ENCODE results near the gene RNU4-1. TPM values are rescaled to one million over a fixed set of nuclear protein-coding genes. Genes with fewer than 3 reads are reported as not detected.

The RNU4-1 gene
- total and polyA plus RNA-seq, 10 donors, result under 0.01 to 7,358 (median 2,736) TPM; not detected in 4

- no peaks in the 10 kb centered on the region for H3K9me3 ChIP-seq
- H3K27ac ChIP-seq, result peak overlapping the region; percentile 27 to 97 (median 94)
- 55 to 70% (median 58%) methylated on average over 10 of the region's 10 CpGs for WGBS, 5 donors
- peak in 1 of 3 donors; percentile 59 for TF ChIP-seq POLR2AphosphoS5 (IDR thresholded peaks at IDR 0.05)
- no peak for TF ChIP-seq POLR2A (IDR thresholded peaks at IDR 0.05)
- no peak for TF ChIP-seq CTCF (IDR thresholded peaks at IDR 0.05 in 8 of 11, conservative IDR thresholded peaks at IDR 0.05 in 3 of 11)
- H3K4me3 ChIP-seq, result peak overlapping the region in 7 of 8 donors; percentile 61 to 93 (median 74)
- DNase-seq, result no peak
- intact Hi-C loops (cut with DNase I; ENCODE audit: low total_unique reads), result loop anchor here (2.0 to 10.0 kb wide), 2 partner anchors 31 to 47 kb away; no protein-coding TSS in a partner anchor
- H3K4me1 ChIP-seq, result peaks cover 29 to 96% (median 86%) of the 10 kb centered on the region in 6 donors
- peaks cover 0 to 37% (median 0%) of the 10 kb centered on the region in 7 donors for H3K27me3 ChIP-seq (replicated peaks in 1 of 7)
- peaks cover 0 to 21% (median 0%) of the 10 kb centered on the region in 6 donors for H3K36me3 ChIP-seq
These were observed 30.8 kb downstream of the RNU4-1 start for GRCh38 chr12:120261951-120262851.

- Histone ChIP-seq H3K4me3 (no peak overlapping the region), H3K4me1 (peaks cover 32 to 98% (median 88%) of the 10 kb centered on the region in 6 donors), H3K9me3 (no peaks in the 10 kb centered on the region), H3K27ac (peak overlapping the region in 3 of 8 donors; percentile 71 to 97 (median 95)), H3K27me3 (replicated peaks in 1 of 7) (peaks cover 0 to 38% (median 0%) of the 10 kb centered on the region in 7 donors), H3K36me3 (peaks cover 0 to 28% (median 0%) of the 10 kb centered on the region in 6 donors)
- intact Hi-C loops (cut with DNase I; ENCODE audit: low total_unique reads), result loop anchor here (10.0 kb wide), 1 partner anchor 46 kb away; no protein-coding TSS in a partner anchor
- TF ChIP-seq CTCF (IDR thresholded peaks at IDR 0.05 in 8 of 11, conservative IDR thresholded peaks at IDR 0.05 in 3 of 11) (no peak), POLR2AphosphoS5 (IDR thresholded peaks at IDR 0.05) (no peak), POLR2A (IDR thresholded peaks at IDR 0.05) (no peak)
- no peak for DNase-seq
- WGBS, 5 donors, result 84 to 93% (median 88%) methylated on average over 5 of the region's 5 CpGs
These were observed 32.4 kb downstream of the RNU4-1 start for GRCh38 chr12:120260607-120261006.

- whole genome bisulfite sequencing, 5 donors, result 71 to 85% (median 78%) methylated on average over 8 of the region's 8 CpGs
- H3K4me3 ChIP-seq, result peak overlapping the region in 1 of 8 donors; percentile 6
- peaks cover 0 to 37% (median 0%) of the 10 kb centered on the region in 7 donors for H3K27me3 ChIP-seq (replicated peaks in 1 of 7)
- TF ChIP-seq POLR2AphosphoS5 (IDR thresholded peaks at IDR 0.05), result no peak
- no peak for TF ChIP-seq CTCF (IDR thresholded peaks at IDR 0.05 in 8 of 11, conservative IDR thresholded peaks at IDR 0.05 in 3 of 11)
- no peak for TF ChIP-seq POLR2A (IDR thresholded peaks at IDR 0.05)
- H3K4me1 ChIP-seq, result peaks cover 36 to 100% (median 94%) of the 10 kb centered on the region in 6 donors
- peaks cover 0 to 37% (median 0%) of the 10 kb centered on the region in 6 donors for H3K36me3 ChIP-seq
- intact Hi-C loops (cut with DNase I; ENCODE audit: low total_unique reads), result loop anchor here (10.0 kb wide), 1 partner anchor 45 kb away; no protein-coding TSS in a partner anchor
- DNase-seq, result no peak
- peak overlapping the region in 7 of 8 donors; percentile 7 to 97 (median 71) for H3K27ac ChIP-seq
- no peaks in the 10 kb centered on the region for H3K9me3 ChIP-seq
These were observed 33.4 kb downstream of the RNU4-1 start for GRCh38 chr12:120259418-120260202.
